NAMALWA (cell line): Measurements from ENCODE around the gene LHX4.

ENCODE experiments used
- DNase-seq: peaks from one replicate; pipeline ENCODE4 v3.0.0-alpha.2; 2015; ENCODE audit warnings: low spot score

Gene LHX4

DNA sequence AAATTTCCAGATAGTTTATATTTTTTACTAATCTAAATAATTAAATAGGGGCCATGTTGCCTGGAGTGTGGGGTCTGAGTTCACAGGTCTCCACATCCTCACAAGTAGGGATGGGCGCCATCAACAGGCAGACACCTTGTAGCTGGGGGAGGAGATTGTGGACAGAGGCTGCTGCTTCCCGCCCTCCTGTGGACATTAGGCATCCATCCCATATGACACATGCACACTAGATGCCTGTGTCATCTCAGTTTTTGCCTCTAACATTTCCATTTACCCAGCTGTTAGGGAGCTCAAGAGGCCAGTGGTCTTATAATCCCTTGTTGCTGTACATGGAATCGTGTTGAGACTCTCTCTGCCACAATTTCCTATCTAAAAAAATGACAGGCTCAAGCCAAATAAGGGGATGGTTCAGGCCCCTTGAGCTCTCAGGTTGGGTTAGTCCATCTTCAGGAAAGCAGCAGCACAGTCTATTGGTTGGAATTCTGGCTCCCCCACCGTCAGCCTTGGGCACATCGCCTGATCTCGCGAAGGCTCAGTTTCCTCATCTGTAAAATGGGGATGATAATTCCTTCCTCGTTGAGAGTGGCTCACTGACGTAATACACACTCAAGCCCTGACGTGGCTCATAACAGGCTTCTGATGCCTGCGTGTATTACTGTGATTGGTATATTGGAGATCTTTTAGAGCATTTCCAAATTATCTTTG, 13.6 kb downstream of the LHX4 start:
- DNase-seq = no peak

DNA sequence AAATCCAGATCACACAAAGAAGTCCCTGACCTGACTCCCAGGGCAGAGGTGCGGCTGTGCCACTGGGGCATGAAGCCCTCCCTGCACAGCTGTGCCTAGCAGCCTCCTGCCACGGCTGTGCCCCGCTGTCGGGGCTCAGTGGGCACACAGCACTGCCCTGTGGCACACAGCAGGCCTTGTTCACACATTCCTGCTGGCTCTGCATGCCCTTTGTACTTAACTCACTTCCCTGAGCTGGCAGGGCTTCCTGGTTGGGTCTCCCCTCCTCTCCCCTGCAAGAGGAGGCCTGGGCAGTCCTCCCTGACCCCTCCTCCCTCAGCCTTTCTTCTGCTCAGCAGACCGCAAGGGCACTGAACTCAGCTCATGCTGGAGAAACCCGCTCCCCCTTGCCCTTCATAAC, 14.8 kb downstream of the LHX4 start:
- DNase-seq = no peak

DNA sequence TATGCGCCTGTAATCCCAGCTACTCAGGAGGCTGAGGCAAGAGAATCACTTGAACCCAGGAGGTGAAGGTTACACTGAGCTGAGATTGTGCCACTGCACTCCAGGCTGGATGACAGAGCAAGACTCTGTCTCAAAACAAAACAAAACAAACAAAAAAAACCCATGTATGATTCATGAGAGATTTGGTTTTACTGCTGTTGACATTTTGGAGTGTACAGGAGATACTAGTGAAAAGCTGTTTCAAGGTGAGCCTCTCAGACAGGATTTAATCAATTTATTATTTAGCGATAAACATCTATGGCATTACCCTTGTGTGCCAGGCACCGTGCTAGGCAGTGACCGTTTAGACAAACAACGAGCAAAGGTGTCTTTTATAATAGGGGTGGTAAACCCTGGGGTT, 16.5 kb downstream of the LHX4 start:
- no peak for DNase-seq

DNA sequence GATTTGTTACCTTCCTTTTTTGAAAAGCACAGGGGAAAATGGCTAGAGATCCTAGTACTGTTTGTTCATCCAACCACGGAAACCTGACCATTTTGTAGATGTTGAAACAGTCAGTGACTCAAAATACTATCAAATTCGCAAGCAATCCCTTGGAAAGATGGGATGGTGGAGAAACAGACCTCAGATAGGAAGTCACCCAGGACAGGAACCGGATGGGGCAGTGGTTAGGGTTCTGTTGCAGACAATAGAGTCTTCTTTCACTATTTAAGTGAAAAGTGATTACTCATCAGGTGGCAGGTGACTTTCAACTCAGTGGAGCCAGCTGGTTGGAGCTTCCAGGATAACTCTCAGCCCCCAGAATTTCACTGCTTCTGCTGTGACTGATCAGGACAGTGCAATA, 17.0 kb downstream of the LHX4 start:
- DNase-seq = no peak

DNA sequence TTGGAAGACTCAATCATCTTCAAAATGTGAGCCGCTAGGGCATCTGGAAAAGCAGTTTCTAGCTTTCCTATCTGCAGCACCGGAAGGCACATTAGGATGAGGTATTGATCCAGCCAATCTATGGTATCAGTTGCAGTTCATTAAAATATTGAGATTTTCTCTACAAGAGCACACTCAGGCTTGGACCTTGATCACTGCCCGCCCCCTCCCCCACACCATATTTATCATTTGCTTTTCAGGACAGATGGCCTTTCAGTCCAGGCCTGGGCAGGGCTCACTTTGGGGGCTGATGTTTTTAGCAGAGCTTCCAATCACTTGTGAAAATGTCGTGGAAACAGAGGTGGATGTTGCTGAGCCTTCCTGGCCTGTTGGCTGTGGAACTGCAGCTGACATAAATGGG, 17.5 kb downstream of the LHX4 start:
- no peak for DNase-seq

DNA sequence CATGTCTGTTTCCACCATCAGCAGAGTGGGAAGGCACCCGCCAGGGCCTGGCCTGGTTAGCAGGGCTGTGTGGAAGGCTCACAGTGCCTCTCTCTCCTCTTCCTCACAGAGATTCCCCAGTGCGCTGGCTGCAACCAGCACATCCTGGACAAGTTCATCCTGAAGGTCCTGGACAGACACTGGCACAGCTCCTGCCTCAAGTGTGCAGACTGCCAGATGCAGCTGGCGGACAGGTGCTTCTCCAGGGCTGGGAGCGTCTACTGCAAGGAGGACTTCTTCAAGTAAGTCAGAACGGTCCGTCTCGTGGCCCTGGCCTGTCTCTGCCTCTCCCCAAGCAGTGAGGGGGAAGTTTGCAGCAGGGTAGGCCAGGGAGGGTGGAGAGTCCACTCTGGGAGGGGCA, 18.1 kb downstream of the LHX4 start:
- DNase-seq = no peak

DNA sequence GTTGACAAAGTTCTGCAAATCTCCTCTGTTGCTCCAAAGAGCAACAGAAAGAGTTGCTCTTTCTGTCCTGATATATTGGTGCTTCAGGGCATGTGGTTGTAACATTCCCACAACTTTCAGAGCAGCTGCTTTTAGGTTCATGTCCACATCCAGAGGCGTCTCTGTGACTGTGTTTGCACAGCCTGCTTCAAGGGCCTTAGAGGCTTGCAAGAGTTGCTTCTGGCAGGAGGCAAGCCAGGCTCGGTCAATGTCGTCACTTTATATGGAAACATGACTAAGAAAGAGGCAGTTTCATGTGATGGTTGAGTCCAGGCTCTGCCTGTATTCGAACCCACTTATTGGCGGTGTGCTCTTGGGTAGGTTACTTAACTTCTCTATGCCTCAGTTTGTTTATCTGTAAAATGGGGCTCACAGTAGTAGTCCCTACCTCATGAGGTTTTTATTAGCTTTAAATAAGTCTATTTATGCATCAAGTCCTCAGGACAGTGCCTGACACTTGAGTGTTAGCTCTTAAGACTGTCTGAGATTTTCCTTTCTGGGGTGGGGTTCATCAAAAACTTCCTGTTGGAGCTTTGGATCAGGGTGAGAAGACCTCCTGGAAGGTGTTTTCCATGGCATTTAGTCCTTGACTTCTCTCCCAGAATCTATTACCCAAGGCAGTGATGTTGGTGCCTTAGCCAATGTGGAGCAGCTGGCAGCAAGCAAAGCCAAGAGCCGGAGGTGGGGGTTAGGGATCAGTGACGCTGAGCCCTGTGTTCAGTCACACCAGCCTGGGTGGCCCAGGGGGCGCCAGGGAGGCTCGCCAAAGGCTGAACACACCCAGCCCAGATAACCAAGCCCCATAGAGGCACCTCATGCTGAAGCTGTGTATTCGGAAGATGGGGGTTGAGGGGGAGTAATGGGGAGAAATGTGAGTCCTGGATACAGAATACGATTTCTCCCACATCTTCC, 18.9 kb downstream of the LHX4 start:
- DNase-seq = peak; percentile 58

DNA sequence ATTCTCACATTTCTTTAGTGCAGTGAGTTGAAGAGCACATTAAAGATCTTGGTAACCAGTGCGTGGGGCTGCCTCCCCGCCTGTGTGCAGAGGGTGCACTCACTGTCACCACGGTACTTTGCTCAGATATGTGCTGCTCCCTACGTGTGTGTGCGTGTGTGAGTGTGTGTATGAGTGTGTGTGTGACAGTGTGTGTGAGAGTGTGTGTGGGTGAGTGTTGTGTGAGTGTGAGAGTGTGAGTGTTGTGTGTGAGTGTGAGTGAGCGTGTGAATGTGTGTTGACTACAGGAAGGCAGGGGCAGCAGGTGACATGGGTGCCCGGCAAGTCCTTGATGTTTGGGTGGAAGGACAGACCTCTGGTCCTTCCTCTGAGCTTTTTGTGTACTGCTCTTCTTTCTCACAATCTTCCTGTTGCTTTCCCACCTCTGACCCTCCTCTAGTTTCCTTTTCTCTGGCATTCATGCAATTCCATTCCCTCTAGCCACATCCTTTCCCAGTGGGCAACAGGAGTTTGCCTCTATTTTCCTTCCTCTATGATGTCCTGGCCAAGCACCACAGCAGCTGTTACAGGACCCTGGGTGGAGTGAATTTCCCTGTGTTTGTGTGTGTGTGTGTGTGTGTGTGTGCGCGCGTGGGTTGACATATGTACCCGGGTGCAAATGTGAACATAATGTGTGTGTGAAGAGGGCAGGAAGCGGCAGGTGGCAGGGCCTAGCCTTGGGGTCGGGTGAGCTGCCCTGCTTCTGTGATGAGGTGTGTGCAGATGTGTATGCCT, 19.8 kb downstream of the LHX4 start:
- DNase-seq = no peak

DNA sequence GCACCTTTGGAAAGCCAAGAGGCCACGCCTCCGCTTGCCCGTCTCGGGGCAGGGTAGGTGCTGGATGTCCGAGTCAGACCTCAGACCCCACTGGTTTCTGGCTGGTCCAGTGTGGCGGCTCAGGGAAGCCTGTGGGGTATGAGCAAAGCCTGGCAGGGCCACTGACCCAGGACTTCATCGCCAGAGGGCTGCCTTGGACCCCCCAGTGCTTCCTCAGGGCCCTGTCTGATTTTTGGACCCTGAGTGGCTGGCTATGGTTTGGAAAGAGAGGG, 20.4 kb downstream of the LHX4 start:
- no peak for DNase-seq

DNA sequence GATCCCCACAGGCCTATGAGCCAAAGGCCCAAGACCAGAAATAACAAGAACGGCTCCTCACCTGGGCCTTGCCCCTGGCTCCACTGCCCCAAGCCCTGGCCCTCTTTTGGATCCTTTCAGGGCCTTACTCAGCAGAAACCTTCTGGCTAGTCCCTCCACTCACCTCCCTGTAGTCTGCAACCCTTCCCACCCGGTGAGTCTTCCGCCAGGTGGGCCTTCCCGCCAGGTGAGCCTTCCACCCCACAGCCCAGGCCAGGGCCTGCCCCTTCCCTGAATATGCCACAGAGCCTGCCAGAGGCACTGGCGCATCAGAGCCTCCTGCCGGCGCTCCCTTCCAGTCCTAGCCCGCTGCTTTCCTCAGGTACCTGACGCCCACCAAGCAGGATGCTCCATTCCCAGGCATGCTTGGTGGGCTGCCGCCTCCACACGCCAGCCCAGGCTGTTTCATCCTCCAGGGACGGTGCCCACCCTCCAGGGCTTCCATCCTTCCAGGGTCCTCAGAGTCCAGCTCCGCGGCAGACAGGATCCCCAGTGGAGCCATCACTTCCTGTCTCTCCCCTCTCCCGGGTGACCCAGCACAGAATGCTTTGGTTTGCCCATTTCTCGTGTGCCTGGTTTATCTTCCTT, 20.9 kb downstream of the LHX4 start:
- DNase-seq = no peak

DNA sequence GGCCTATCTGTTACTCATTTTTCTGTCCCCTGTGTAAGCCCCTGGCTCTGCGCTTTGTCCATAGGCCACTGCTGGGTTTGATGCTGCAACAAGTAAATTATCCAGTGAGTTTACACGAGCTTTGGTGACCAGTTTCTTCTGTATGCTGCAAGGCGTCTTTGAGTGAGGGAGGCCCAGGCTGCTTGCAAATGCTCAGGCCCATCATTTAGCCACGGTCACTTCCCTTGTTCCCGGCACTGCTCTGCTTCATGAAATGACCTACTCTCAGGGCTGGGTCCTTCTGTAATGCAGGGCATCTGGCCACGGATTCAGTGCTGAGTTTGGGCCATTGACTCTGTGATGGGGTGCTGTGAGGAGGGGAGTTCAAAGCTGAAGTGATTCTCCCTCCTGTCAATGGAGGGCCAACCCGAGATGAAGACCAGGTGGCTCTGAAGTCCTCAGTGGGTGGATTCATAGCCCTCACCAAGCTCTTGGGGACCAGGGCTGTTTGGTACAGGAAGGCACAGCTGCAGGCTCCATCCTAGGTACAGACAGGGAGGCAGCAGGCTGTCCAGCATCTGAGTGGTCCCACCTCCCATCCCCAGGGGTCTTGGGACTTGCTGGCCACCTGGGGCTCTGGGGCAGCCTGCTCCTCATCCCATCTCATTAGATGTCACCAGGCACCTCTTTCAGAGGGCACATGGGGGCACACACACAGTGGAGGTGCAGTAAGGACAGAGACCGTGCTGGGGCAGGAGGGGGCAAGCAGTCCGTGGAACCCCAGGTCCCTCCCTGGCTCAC, 21.7 kb downstream of the LHX4 start:
- DNase-seq = no peak

DNA sequence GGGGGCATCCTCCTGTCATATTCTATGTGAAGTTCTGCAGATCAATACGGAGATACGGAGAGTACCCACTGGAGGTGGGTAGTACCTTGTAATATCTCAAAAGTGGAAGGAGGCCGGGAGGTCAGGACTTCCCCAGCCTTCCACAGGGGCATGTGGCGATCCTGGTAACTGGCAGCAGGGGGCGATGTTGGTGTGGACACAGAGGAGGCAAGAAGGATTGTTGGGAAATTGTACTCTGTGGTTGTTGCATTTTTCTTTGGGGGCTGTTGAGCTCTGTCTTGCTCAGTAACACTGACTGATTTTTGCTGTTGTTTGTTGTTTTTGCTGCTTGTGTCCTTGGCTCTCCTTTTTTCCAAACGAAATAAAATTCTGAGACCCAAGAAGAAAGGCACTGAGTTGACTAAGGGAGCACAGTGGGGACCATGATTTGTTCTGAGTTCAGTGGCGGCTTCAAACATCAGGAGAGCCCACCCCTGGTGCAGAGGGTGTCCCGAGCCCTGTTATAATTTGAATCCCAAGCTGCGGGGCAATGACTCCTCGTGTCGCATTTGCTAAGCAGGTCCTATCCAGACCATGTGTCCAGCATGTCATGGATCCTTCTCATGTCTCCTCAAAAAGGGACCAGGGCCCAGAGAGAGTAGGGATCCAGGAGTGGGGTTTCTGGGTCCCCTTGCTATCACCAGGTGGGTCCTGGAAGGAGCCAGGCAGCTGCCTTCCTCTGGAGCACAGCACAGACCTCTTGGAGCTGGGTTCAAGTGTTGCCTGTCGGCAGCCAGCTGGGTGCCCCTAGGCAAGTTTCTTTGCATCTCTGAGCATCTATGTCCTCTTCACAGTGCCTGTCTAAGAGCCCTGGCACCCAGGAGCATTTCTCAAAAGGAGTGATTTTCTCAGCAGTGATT, 22.8 kb downstream of the LHX4 start:
- peak; percentile 87 for DNase-seq

DNA sequence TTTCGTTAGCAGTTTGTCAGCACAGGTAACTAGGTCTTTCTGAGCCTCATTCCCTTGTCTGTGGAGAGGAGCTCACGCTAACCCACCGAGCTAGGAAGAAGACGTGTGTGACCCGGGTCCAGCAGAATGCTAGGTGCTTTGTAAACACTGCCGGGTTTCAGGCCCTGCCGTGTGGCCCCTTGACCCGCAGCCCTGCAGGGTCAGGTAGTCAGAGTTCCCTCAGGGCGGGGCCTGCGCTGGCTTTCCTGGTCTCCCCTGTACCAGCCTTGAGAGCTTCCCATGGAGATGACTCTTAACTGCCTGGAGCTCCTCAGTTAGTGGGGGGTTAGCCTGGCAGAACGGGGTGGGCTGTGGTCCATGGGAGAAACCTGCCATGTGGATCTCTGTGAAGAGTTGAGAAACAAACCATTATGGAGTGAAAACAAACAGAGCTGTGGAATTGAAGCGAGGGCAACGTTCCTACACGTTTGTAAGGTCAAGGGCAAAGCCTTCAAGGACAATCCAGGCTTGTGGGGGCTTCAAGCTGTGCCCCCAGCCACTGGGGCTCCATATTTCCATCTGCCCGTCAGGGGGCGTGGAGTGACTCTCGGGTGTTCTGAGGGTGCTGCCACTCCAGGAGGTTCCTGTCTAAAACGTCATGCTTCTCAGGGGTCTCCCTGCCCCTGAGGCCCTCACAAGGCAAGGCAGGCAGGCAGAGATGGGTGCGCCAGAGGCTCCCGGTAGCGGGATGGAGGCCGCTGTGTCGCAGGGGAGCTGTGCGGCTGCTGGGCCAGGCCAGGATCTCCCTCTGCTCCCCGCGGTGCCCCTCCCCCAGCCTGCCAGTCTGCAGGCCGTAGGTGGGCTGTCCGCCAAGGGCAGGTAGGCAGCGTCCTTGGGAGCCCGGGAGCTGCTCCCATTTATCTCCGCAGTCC, 23.8 kb downstream of the LHX4 start:
- no peak for DNase-seq

DNA sequence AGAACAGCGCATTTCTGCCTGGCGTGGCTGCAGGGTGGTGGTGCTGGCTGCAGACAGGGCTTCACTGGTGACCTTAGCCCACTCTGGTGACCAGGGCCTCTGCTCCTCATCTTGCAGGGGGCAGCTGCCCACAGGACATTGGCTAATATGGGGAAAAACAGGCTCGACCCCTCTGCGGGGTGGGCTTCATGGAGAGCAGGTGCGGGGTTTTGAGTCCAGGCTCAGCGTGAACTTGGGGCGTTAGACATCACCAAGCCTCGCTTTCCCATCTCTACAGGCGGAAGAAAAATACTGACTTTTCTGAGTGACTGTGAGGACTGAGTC, 24.4 kb downstream of the LHX4 start:
- DNase-seq = no peak

DNA sequence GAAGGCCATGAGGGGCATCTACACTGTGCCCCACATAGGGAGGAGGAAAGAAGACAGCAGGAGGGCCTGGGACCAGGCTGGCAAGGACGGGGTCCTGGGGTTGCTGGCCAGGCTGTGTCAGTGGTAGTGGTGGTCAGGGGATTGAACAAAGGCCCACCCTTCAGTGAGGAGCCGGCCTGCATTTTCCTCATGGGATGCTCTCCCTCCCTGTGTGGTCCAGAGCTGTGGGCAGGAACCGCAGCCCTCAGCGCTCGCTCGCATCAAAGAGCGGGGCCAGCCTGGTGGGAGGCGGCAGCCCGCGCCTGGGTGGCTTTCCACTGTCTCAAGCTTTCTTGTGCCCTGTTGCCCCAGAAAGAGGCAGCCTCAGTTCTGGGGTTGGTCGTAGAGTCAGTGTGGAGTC, 24.8 kb downstream of the LHX4 start:
- DNase-seq = no peak

DNA sequence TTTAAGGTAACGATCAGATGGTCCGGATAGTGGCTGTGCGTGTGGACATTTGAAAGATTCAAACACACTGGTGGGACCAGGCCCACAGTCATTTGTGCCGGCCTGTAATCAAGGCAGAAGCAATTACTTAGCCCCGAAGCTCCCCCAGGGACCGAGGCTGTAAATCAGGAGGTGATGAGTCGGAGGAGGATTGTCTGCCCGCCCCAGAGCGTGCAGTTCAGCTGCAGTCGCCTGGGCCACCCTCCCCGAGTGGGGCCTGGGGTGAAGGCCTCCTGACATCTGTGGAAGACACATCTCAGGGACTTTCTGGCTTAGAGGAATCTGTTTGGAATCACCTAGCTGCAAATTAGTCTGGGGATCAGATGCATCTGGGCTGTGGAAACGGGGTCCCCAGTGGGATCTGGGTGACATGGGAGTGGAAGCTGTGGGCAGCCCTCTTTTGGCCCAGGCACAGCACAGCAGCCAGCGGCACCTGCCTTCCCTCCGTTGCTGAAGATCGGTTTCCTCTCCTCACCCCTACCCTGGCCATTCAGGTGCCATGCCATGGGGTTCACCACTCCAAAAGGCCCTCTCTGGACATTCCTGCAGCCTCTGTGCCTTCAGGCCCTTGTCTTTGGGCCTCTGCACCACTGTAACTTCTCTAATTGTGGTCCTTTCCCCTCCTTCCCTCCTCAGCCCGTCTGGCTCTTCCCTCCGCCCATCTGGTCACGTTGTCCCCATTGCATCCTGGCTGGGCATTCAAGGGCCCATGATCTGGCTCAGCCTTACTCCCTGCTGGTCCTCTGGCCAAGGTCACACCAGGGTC, 25.7 kb downstream of the LHX4 start:
- no peak for DNase-seq

DNA sequence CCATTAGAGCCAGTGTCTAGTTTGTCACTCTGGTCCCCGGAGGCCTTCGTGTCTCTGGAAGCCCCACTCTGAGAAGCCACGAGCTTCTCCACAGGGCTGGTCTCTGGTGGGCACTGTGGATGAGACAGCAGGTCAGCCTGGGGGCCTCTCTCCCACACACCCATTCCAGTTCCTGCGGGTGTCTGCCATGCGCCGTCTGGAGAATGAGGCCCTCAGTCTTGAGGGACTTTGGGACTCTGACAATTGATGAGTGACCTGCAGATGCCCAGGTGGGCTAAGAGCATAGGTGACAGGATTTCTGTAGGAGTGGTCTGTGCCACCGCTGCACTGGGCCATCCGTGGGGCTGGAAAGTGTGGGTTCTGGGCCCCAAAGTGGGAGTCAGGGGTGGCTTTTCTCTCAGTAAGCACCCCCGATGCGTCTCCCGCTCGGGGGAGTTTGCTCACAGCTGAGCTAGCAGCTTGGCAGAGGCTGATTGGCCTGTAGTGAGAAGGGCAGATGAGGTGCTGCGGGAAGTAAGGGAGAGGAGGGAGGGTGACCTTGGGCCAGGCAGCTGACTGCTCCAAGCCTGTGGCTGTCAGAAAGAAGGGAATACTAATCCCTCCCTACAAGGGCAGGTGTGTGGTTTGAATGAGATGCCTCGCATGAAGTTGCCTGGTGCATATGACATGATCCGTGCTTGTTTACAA, 26.4 kb downstream of the LHX4 start:
- no peak for DNase-seq

DNA sequence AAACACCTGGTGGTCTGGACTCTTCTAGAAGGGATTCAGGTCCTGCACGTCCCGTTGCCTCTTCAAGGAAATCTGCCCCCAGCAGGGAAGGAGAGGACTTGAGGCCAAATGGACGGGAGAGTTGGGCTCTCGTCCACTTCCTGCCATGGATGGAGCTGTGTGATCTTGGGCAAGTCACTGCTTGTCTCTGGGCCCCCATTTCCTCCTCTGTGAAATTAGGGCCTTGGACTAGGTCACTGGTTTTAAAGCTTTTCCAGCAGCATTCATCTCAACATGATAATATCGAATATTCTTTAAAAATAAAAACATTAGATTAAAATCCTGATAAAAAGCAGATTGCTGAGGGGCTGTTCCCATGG, 26.9 kb downstream of the LHX4 start:
- no peak for DNase-seq
